Body of pancreas (tissue), 4 donors: ENCODE data around the gene BRPF1. TPM values are rescaled to one million over a fixed set of nuclear protein-coding genes. Genes with fewer than 3 reads are reported as not detected.

ENCODE experiments used
- ATAC-seq: fragments of 150-250 bp; one replicate; pipeline ENCODE4 v1.9.1; 2016
- DNase-seq, 4 donors: peaks; one replicate each; pipeline ENCODE4 v3.0.0-alpha.2; 2019
- H3K27ac ChIP-seq, 4 donors: fragments of 200-600 bp; sonication (generic); 1 replicate in 3 of 4; 2 replicates in 1 of 4; pipeline versions ENCODE4 v1.5.1 to v1.6.1; 2016 to 2019; ENCODE audit warnings: mild to moderate bottlenecking in 1 of 4, mixed read lengths in 1 of 4, moderate library complexity in 1 of 4
- H3K27me3 ChIP-seq, 2 donors: fragments of 200-600 bp; sonication (generic); one replicate each; pipeline ENCODE4 v1.6.0; 2016; ENCODE audit warnings: mild to moderate bottlenecking in 1 of 2
- H3K36me3 ChIP-seq, 2 donors: fragments of 200-600 bp; sonication (generic); replicated peaks in 1 of 2; 2 replicates each; pipeline ENCODE4 v1.5.1; 2016; ENCODE audit warnings: low read depth in 2 of 2; ENCODE audit not compliant: insufficient read depth in 1 of 2
- H3K4me1 ChIP-seq: fragments of 200-600 bp; sonication (generic); one replicate; pipeline ENCODE4 v1.6.0; 2016
- H3K4me3 ChIP-seq, 2 donors: fragments of 200-600 bp; sonication (generic); 1 replicate in 1 of 2; 2 replicates in 1 of 2; pipeline ENCODE4 v1.5.1; 2016 to 2019
- H3K9me3 ChIP-seq, 3 donors: fragments of 200-600 bp; sonication (generic); 1 replicate in 2 of 3; 2 replicates in 1 of 3; pipeline ENCODE4 v1.5.1; 2016
- POLR2A ChIP-seq, 3 donors: fragments of 450-650 bp; IDR thresholded peaks; one replicate each; pipeline ENCODE4 v1.6.1; 2016; ENCODE audit warnings: antibody characterized with exemption in 3 of 3, mild to moderate bottlenecking in 2 of 3
- WGBS, 2 donors: methylation state at CpG; one replicate each; pipeline ENCODE4 v1.1.5; 2017; 5-methylcytosine and 5-hydroxymethylcytosine counted together
- intact Hi-C: fragments of 100-400 bp; cut with DNase I; formaldehyde crosslinking; loops from one replicate; pipeline ENCODE4 v1.15.1; 2023
- total RNA-seq, 2 donors: library from RNA; depleted of rRNA; stranded (reverse); fragments of >200 nt; gene quantifications; one replicate each; pipeline ENCODE4 v1.1.0, GENCODE V29; 2016
- TF ChIP-seq, protein P1 (sequence below), 7 experiments: fragments of 450-650 bp in 4 of 7; fragments of 200-600 bp in 3 of 7; sonication (generic) in 3 of 7; IDR thresholded peaks; one replicate each; pipeline ENCODE4 v1.5.1; 2016 to 2019; ENCODE audit warnings: antibody characterized with exemption in 7 of 7

The BRPF1 gene
- total RNA-seq, 2 donors from 2014 or later, result 9.6 to 10.9 TPM

DNA sequence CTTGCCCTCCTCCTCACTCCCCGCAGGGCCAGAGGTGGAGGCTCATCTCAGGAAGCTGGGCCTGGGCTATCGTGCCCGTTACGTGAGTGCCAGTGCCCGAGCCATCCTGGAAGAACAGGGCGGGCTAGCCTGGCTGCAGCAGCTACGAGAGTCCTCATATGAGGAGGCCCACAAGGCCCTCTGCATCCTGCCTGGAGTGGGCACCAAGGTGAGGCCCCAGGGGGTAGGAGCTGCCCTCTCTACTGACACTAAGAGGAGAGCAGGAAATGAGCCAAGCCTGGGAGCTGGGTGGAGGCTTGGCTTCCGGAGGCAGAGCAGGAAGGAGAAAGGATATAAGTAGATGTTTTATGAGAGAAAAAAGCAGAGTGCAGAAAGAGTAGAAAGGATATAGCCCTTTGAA, 23.1 kb downstream of the BRPF1 start:
- intact Hi-C loops, result no loop called here
- no peak for DNase-seq
- TF ChIP-seq POLR2A (IDR thresholded peaks at IDR 0.05), result no peak
- TF ChIP-seq, protein P1, sequence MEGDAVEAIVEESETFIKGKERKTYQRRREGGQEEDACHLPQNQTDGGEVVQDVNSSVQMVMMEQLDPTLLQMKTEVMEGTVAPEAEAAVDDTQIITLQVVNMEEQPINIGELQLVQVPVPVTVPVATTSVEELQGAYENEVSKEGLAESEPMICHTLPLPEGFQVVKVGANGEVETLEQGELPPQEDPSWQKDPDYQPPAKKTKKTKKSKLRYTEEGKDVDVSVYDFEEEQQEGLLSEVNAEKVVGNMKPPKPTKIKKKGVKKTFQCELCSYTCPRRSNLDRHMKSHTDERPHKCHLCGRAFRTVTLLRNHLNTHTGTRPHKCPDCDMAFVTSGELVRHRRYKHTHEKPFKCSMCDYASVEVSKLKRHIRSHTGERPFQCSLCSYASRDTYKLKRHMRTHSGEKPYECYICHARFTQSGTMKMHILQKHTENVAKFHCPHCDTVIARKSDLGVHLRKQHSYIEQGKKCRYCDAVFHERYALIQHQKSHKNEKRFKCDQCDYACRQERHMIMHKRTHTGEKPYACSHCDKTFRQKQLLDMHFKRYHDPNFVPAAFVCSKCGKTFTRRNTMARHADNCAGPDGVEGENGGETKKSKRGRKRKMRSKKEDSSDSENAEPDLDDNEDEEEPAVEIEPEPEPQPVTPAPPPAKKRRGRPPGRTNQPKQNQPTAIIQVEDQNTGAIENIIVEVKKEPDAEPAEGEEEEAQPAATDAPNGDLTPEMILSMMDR (IDR thresholded peaks at IDR 0.05), result no peak
- Histone ChIP-seq H3K4me1 (peaks cover 15% of the 10 kb centered on the region), H3K9me3 (no peaks in the 10 kb centered on the region), H3K36me3 (peaks cover 0 to 10% of the 10 kb centered on the region in 2 donors), H3K27me3 (no peaks in the 10 kb centered on the region), H3K4me3 (no peak overlapping the region), H3K27ac (no peak overlapping the region)
- 80 to 84% methylated on average over 8 of the region's 8 CpGs for WGBS, 2 donors
- no peak for ATAC-seq

DNA sequence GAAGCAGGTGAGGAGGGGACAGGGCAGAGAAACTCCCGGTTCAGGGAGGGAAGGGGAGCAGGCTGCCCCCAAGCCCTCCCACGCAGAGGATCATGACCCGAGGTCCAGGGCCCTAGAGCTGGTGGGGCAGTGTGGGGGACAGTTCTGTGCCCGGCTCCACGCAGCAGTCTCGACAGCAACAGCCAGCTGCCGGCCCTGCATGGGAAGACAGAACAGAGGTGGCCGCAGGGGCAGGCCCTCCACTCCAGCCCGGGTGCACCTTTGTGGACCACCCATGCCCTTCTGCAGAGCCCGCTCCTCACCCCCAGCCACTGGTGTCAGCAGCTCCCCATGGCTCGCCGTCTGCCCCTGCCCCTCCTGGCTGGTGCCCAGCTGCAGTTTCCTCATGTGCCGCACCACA, 25.9 kb downstream of the BRPF1 start:
- no peak overlapping the region for H3K27ac ChIP-seq
- no peak for TF ChIP-seq POLR2A (IDR thresholded peaks at IDR 0.05)
- TF ChIP-seq, protein P1 (IDR thresholded peaks at IDR 0.05), result no peak
- DNase-seq (no peak), ATAC-seq (no peak)
- no peaks in the 10 kb centered on the region for H3K27me3 ChIP-seq
- H3K4me3 ChIP-seq, result no peak overlapping the region
- intact Hi-C loops, result no loop called here
- H3K36me3 ChIP-seq, result peaks cover 0 to 10% of the 10 kb centered on the region in 2 donors
- H3K9me3 ChIP-seq, result no peaks in the 10 kb centered on the region
- no peaks in the 10 kb centered on the region for H3K4me1 ChIP-seq
- WGBS, 2 donors, result 91% methylated on average over 7 to 13 of the region's 13 CpGs

DNA sequence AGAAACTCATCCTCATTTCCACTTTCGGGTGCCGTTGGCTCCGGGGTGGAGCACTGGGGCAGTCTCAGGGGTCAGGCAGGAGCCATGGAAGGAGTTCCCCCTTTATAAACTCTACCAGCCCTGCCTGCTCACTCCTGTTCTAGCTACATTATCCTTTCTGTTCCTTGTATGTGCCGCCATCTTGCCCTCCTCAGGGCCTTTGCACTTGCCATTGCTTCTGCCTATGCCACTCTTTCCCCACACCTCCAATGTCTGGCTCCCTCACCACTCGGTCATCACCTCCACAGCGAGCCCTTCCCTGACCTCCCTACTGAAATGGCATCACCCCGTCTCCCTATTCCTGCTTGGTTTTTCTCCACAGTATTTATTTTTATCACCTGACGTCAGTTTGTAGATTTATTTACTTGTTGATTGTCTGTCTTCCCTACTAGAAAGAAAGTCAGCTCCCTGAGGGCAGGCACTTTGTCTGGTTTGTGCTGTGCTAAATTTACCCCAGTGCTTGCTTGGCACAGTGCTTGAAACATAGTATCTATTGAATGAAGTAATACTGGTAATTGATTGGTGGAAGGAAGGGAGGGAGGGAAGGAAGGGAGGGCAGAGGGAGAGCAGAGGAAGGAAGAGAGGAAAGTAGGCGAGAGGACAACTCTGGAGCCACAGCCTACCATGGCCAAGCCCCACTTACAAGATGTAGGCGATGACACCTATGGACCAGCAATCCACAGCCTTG, 29.4 kb downstream of the BRPF1 start:
- Histone ChIP-seq H3K4me3 (no peak overlapping the region), H3K36me3 (peaks cover 0 to 8% of the 10 kb centered on the region in 2 donors), H3K9me3 (no peaks in the 10 kb centered on the region), H3K27ac (no peak overlapping the region), H3K4me1 (no peaks in the 10 kb centered on the region), H3K27me3 (no peaks in the 10 kb centered on the region)
- intact Hi-C loops, result no loop called here
- DNase-seq, result no peak
- ATAC-seq, result no peak
- TF ChIP-seq, protein P1 (IDR thresholded peaks at IDR 0.05), result no peak
- no peak for TF ChIP-seq POLR2A (IDR thresholded peaks at IDR 0.05)
- WGBS, 2 donors, result 91 to 92% methylated on average over 10 of the region's 10 CpGs

DNA sequence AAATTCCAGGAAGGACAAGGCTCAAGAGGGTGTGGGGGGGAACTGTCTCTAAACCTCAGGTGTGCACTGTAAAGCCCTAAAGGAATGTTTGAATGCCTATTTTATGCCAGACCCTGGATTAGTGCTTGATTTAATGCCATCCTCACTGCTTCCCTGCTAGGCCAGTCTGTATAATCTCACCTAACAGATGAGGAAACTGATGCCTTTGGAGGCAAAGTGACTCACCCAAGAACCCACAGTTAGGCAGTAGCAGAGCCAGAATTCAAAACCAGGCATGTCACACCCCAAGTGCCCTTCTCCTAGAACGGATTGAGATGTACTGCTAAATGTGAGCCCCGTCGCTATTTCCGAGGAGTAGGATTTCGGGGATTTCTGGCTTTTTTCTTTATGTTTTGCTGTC, 30.4 kb downstream of the BRPF1 start:
- H3K36me3 ChIP-seq, result peaks cover 0 to 4% of the 10 kb centered on the region in 2 donors
- TF ChIP-seq, protein P1 (IDR thresholded peaks at IDR 0.05), result no peak
- no peak for TF ChIP-seq POLR2A (IDR thresholded peaks at IDR 0.05)

DNA sequence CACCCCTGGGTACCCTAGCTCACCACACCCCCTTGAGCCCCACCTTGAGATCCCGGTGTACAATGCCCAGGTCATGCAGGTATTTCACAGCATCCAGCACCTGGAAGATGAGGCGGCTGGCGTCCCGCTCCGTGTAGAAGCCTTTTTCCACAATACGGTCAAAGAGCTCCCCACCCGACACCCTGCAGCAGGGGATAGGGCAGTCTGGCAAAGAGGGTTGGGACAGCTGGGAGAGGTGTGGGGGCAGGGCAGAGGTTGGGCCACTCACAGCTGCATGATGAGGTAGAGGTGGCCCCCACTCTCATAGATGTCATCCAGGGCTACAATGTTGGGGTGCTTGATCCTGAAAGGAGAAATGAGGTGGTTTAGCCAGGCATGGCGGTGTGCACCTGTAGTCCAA, 31.3 kb downstream of the BRPF1 start:
- TF ChIP-seq, protein P1 (IDR thresholded peaks at IDR 0.05), result no peak
- TF ChIP-seq POLR2A (IDR thresholded peaks at IDR 0.05), result no peak
- no peak overlapping the region for H3K4me3 ChIP-seq
- DNase-seq (no peak), ATAC-seq (no peak)
- peaks cover under 1% of the 10 kb centered on the region for H3K4me1 ChIP-seq
- intact Hi-C loops, result no loop called here
- no peaks in the 10 kb centered on the region for H3K27me3 ChIP-seq
- WGBS, 2 donors, result 86 to 93% methylated on average over 5 to 8 of the region's 8 CpGs
- H3K9me3 ChIP-seq, result no peaks in the 10 kb centered on the region
- H3K27ac ChIP-seq, result no peak overlapping the region
- H3K36me3 ChIP-seq, result peaks cover 0 to 2% of the 10 kb centered on the region in 2 donors

More for the DNA sequence above, 30.4 kb downstream of the BRPF1 start:
- intact Hi-C loops, result no loop called here
- no peaks in the 10 kb centered on the region for H3K27me3 ChIP-seq
- 94 to 96% methylated on average over 5 of the region's 5 CpGs for WGBS, 2 donors
- no peaks in the 10 kb centered on the region for H3K4me1 ChIP-seq
- no peak overlapping the region for H3K4me3 ChIP-seq
- H3K27ac ChIP-seq, result no peak overlapping the region
- no peaks in the 10 kb centered on the region for H3K9me3 ChIP-seq
- ATAC-seq, result no peak
- DNase-seq, result no peak
